OCI-M2 (cell line): ENCODE results near the gene CH25H.

Source experiments
- DNase-seq: peaks from one replicate; lab custom pipeline; 2025; ENCODE audit not compliant: unreplicated experiment; lab: John Stamatoyannopoulos, UW

CH25H gene

GRCh38 chr10:89158446-89158845 lies 48.7 kb downstream of the CH25H start:
- no peak for DNase-seq

DNA sequence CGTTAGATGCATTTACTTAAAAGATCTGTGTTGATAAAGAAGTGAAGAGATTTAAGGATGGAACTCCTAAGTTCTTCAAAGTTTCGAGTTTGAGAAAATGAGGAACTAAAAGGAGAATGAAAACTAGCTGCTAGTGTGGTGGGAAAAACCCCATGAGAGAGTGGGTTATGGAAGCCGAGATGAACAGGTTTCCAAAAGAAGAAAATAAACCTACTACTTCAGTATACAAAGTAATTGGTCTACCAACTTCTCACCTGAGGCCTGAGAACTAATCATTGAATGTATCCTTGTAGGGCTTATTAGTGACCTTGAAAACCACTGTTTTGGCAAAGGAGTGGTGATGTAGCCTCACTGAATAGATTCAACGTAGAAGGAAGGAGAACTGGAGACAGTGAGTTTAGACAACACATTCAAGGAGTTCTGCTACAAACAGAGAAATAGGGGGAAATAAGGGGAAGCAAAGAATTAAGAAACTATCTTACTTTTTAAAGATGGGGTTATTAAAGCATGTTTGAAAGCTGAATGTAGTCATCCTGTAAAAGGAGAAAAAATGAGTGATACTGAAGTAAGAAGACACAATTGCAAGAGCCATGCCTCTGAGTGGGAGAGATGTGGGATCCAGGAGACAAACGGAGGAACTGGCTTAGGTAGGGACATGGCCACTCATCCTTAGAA lies 50.8 kb downstream of the CH25H start:
- DNase-seq, result no peak
